GM23248 (cell line): Measurements from ENCODE around the gene NMT1. TPM values are rescaled to one million over a fixed set of nuclear protein-coding genes. Genes with fewer than 3 reads are reported as not detected.

Source experiments
- DNase-seq: peaks from one replicate; pipeline ENCODE4 v3.0.0-alpha.2; 2015
- H2AFZ ChIP-seq: fragments of 200-600 bp; sonication (generic); 2 replicates; pipeline ENCODE4 v1.6.1; 2016; ENCODE audit warnings: antibody characterized with exemption
- H3F3A ChIP-seq: fragments of 200-600 bp; sonication (generic); 2 replicates; pipeline ENCODE4 v1.6.1; 2016; ENCODE audit warnings: mild to moderate bottlenecking, antibody characterized with exemption, mixed run types; ENCODE audit not compliant: insufficient read depth
- H3K27ac ChIP-seq: fragments of 200-600 bp; sonication (generic); 2 replicates; pipeline ENCODE4 v1.5.1; 2016; ENCODE audit warnings: mild to moderate bottlenecking
- H3K27me3 ChIP-seq: fragments of 200-600 bp; sonication (generic); replicated peaks from 2 replicates; pipeline ENCODE4 v1.6.1; 2016; ENCODE audit warnings: mild to moderate bottlenecking; ENCODE audit not compliant: insufficient read depth
- H3K36me3 ChIP-seq: fragments of 200-600 bp; sonication (generic); 2 replicates; pipeline ENCODE4 v1.6.1; 2016; ENCODE audit warnings: low read depth, mild to moderate bottlenecking
- H3K4me1 ChIP-seq: fragments of 200-600 bp; sonication (generic); 2 replicates; pipeline ENCODE4 v1.6.1; 2016; ENCODE audit warnings: mild to moderate bottlenecking; ENCODE audit not compliant: insufficient read depth
- H3K4me2 ChIP-seq: fragments of 200-600 bp; sonication (generic); one replicate; pipeline ENCODE4 v1.6.1; 2016; ENCODE audit warnings: mild to moderate bottlenecking; ENCODE audit not compliant: unreplicated experiment
- H3K4me3 ChIP-seq: fragments of 200-600 bp; sonication (generic); 2 replicates; pipeline ENCODE4 v1.5.1; 2016; ENCODE audit warnings: mild to moderate bottlenecking
- H3K79me2 ChIP-seq: fragments of 200-600 bp; sonication (generic); 2 replicates; pipeline ENCODE4 v1.6.1; 2016; ENCODE audit warnings: mild to moderate bottlenecking; ENCODE audit not compliant: insufficient read depth
- H3K9ac ChIP-seq: fragments of 200-600 bp; sonication (generic); 2 replicates; pipeline ENCODE4 v1.6.1; 2016; ENCODE audit warnings: mild to moderate bottlenecking
- H3K9me2 ChIP-seq: fragments of 200-600 bp; sonication (generic); 2 replicates; pipeline ENCODE4 v1.6.1; 2016; ENCODE audit warnings: mixed run types, mild to moderate bottlenecking, moderate library complexity; ENCODE audit not compliant: insufficient read depth
- H3K9me3 ChIP-seq: fragments of 200-600 bp; sonication (generic); one replicate; pipeline ENCODE4 v1.6.1; 2017; ENCODE audit warnings: low read depth
- H4K20me1 ChIP-seq: fragments of 200-600 bp; sonication (generic); 2 replicates; pipeline ENCODE4 v1.6.0; 2016; ENCODE audit not compliant: insufficient read depth
- EZH2 ChIP-seq: fragments of 200-600 bp; sonication (generic); IDR thresholded peaks from 2 replicates; pipeline ENCODE4 v1.6.1; 2018; ENCODE audit warnings: antibody characterized with exemption, mild to moderate bottlenecking; ENCODE audit not compliant: insufficient read depth, poor library complexity, severe bottlenecking
- EZH2phosphoT487 ChIP-seq: fragments of 200-600 bp; sonication (generic); IDR thresholded peaks from 2 replicates; pipeline ENCODE4 v1.6.1; 2018; ENCODE audit warnings: antibody characterized with exemption, moderate library complexity, mild to moderate bottlenecking, low read depth; ENCODE audit not compliant: insufficient read depth
- WGBS, 2 experiments: methylation state at CpG; one replicate each; pipeline ENCODE4 v1.1.6; 2015 to 2017; ENCODE audit warnings: low lambda C conversion rate in 2 of 2, low coverage in 1 of 2; ENCODE audit errors: missing lambda C conversion rate in 2 of 2; 5-methylcytosine and 5-hydroxymethylcytosine counted together
- in situ Hi-C: fragments of 300-500 bp; cut with MboI; formaldehyde crosslinking; loops from 2 replicates; pipeline ENCODE4 v1.15.0; 2020
- polyA plus RNA-seq: library from polyadenylated mRNA; unstranded; fragments of >200 nt; fragmentation: Nextera tagmentation; extraction: Ambion mirVana; gene quantifications from 2 replicates; pipeline ENCODE4 v1.2.1, GENCODE V29; 2016
- total RNA-seq: library from RNA; depleted of rRNA; stranded (reverse); fragments of >200 nt; shearing (Covaris generic); gene quantifications from 2 replicates; pipeline ENCODE4 v1.2.3, GENCODE V29; 2014

Gene NMT1
- total and polyA plus RNA-seq, 2 experiments from 2014 or later, result 61.8 to 95.7 TPM

GRCh38 chr17:45029758-45030423, 31.2 kb upstream of the NMT1 start:
- no peaks in the 10 kb centered on the region for H3K4me1 ChIP-seq
- no peak overlapping the region for H3K9ac ChIP-seq
- H3K9me2 ChIP-seq, result no peaks in the 10 kb centered on the region
- H3K79me2 ChIP-seq, result no peaks in the 10 kb centered on the region
- no peaks in the 10 kb centered on the region for H3K9me3 ChIP-seq
- no peak overlapping the region for H3K4me2 ChIP-seq
- 89% methylated on average over 17 of the region's 17 CpGs for WGBS, 2 experiments
- H4K20me1 ChIP-seq, result no peaks in the 10 kb centered on the region
- TF ChIP-seq EZH2 (no peak), EZH2phosphoT487 (no peak)
- H3K27ac ChIP-seq, result no peak overlapping the region
- 0 out of 2 replicates have a peak, but pooled peaks cover 5% of the 10 kb centered on the region for H3K36me3 ChIP-seq
- in situ Hi-C loops, result loop anchor here (25.0 kb wide), 1 partner anchor 268 kb away; the partner anchor contains the start of gene ADAM11
- H3F3A ChIP-seq, result no peaks in the 10 kb centered on the region
- DNase-seq, result no peak
- no peak overlapping the region for H2AFZ ChIP-seq
- H3K4me3 ChIP-seq, result no peak overlapping the region
- no peaks in the 10 kb centered on the region for H3K27me3 ChIP-seq

- DNase-seq, result no peak
- no peaks in the 10 kb centered on the region for H3K9me3 ChIP-seq
- no peak overlapping the region for H2AFZ ChIP-seq
- H3K79me2 ChIP-seq, result no peaks in the 10 kb centered on the region
- TF ChIP-seq EZH2 (no peak), EZH2phosphoT487 (no peak)
- no peak overlapping the region for H3K9ac ChIP-seq
- H3K27me3 ChIP-seq, result no peaks in the 10 kb centered on the region
- in situ Hi-C loops, result loop anchor here (25.0 kb wide), 1 partner anchor 268 kb away; the partner anchor contains the start of gene ADAM11
- no peak overlapping the region for H3K4me2 ChIP-seq
- WGBS, 2 experiments, result 74 to 77% methylated on average over 6 of the region's 6 CpGs
- H3K36me3 ChIP-seq, result 0 out of 2 replicates have a peak, but pooled peaks cover 5% of the 10 kb centered on the region
- no peak overlapping the region for H3K27ac ChIP-seq
- H3F3A ChIP-seq, result no peaks in the 10 kb centered on the region
- no peaks in the 10 kb centered on the region for H3K9me2 ChIP-seq
- H4K20me1 ChIP-seq, result no peaks in the 10 kb centered on the region
- H3K4me1 ChIP-seq, result no peaks in the 10 kb centered on the region
- no peak overlapping the region for H3K4me3 ChIP-seq
Observed at GRCh38 chr17:45030733-45031132, 30.4 kb upstream of the NMT1 start.

- DNase-seq, result no peak
- H3K27ac ChIP-seq, result no peak overlapping the region
Observed at GRCh38 chr17:45031231-45032173, 29.6 kb upstream of the NMT1 start.

GRCh38 chr17:45032174-45032541, 29.0 kb upstream of the NMT1 start:
- Histone ChIP-seq H4K20me1 (no peaks in the 10 kb centered on the region), H3K4me1 (no peaks in the 10 kb centered on the region), H3F3A (no peaks in the 10 kb centered on the region), H3K36me3 (no peaks in the 10 kb centered on the region), H3K9ac (no peak overlapping the region), H3K4me3 (no peak overlapping the region), H3K9me2 (no peaks in the 10 kb centered on the region), H3K79me2 (0 out of 2 replicates have a peak, but pooled peaks cover 5% of the 10 kb centered on the region), H2AFZ (no peak overlapping the region), H3K4me2 (no peak overlapping the region), H3K9me3 (no peaks in the 10 kb centered on the region), H3K27me3 (no peaks in the 10 kb centered on the region), H3K27ac (no peak overlapping the region)
- 88 to 95% methylated on average over 9 of the region's 9 CpGs for WGBS, 2 experiments
- TF ChIP-seq EZH2, result no peak
- TF ChIP-seq EZH2phosphoT487, result no peak
- in situ Hi-C loops, result loop anchor here (25.0 kb wide), 1 partner anchor 270 kb away; the partner anchor contains the start of gene ADAM11
- DNase-seq, result no peak

More at GRCh38 chr17:45031231-45032173, 29.6 kb upstream of the NMT1 start:
- no peak overlapping the region for H3K9ac ChIP-seq
- H2AFZ ChIP-seq, result no peak overlapping the region
- in situ Hi-C loops, result loop anchor here (25.0 kb wide), 1 partner anchor 269 kb away; the partner anchor contains the start of gene ADAM11
- H3K36me3 ChIP-seq, result 0 out of 2 replicates have a peak, but pooled peaks cover 5% of the 10 kb centered on the region
- no peak overlapping the region for H3K4me3 ChIP-seq
- H3K4me2 ChIP-seq, result no peak overlapping the region
- H3K9me2 ChIP-seq, result no peaks in the 10 kb centered on the region
- 0 out of 2 replicates have a peak, but pooled peaks cover 4% of the 10 kb centered on the region for H3K79me2 ChIP-seq
- no peaks in the 10 kb centered on the region for H4K20me1 ChIP-seq
- no peaks in the 10 kb centered on the region for H3K4me1 ChIP-seq
- TF ChIP-seq EZH2phosphoT487 (no peak), EZH2 (no peak)
- 88 to 89% methylated on average over 13 to 14 of the region's 14 CpGs for WGBS, 2 experiments
- no peaks in the 10 kb centered on the region for H3K27me3 ChIP-seq
- no peaks in the 10 kb centered on the region for H3K9me3 ChIP-seq
- H3F3A ChIP-seq, result no peaks in the 10 kb centered on the region
